ENCODE measurements around the gene UNC119.
"Not testable (repeated sequence)": the region's sequence is repeated elsewhere in the genome, so short reads cannot be mapped to it uniquely, and the experiment has no call there.

The UNC119 gene

GRCh38 chr17:28541439-28541838 is 11.0 kb downstream of the UNC119 start:
- DNase-seq = no peak

GRCh38 chr17:28540231-28540630 is 12.2 kb downstream of the UNC119 start:
- no peak for DNase-seq

- DNase-seq = no peak
These were observed 14.0 kb downstream of the UNC119 start for GRCh38 chr17:28538296-28538895.

GRCh38 chr17:28537219-28537610 is 15.2 kb downstream of the UNC119 start:
- DNase-seq = no peak

- no peak for DNase-seq
These were observed 15.7 kb downstream of the UNC119 start for GRCh38 chr17:28536532-28537218.

- no peak for DNase-seq
These were observed 17.6 kb downstream of the UNC119 start for GRCh38 chr17:28534740-28535375.

- DNase-seq = no peak
These were observed 19.2 kb downstream of the UNC119 start for GRCh38 chr17:28533091-28533807.

GRCh38 chr17:28532050-28532960 is 20.1 kb downstream of the UNC119 start:
- DNase-seq = no peak

- no peak for DNase-seq
These were observed 21.5 kb downstream of the UNC119 start for GRCh38 chr17:28530926-28531325.

GRCh38 chr17:28530250-28530649 is 22.2 kb downstream of the UNC119 start:
- DNase-seq = no peak

GRCh38 chr17:28529013-28529400 is 23.4 kb downstream of the UNC119 start:
- DNase-seq = no peak

- no peak for DNase-seq
These were observed 24.0 kb downstream of the UNC119 start for GRCh38 chr17:28528327-28529012.

- DNase-seq = no peak
These were observed 24.6 kb downstream of the UNC119 start for GRCh38 chr17:28527859-28528258.

- no peak for DNase-seq
These were observed 25.2 kb downstream of the UNC119 start for GRCh38 chr17:28527181-28527681.

GRCh38 chr17:28526381-28526780 is 26.0 kb downstream of the UNC119 start:
- DNase-seq = no peak

- DNase-seq = no peak
These were observed 27.7 kb downstream of the UNC119 start for GRCh38 chr17:28524476-28525424.

- DNase-seq = no peak
These were observed 28.5 kb downstream of the UNC119 start for GRCh38 chr17:28523876-28524275.

GRCh38 chr17:28523186-28523585 is 29.2 kb downstream of the UNC119 start:
- no peak for DNase-seq

- DNase-seq = not testable (repeated sequence)
These were observed 30.1 kb downstream of the UNC119 start for GRCh38 chr17:28522281-28522680.

- no peak for DNase-seq
These were observed 30.9 kb downstream of the UNC119 start for GRCh38 chr17:28521311-28522085.
